OCI-LY3 (cell line): ENCODE results near the gene SLC27A5.
"Not testable (repeated sequence)": the region's sequence is repeated elsewhere in the genome, so short reads cannot be mapped to it uniquely, and the experiment has no call there.

Experiments
- EZH2phosphoT487 ChIP-seq: fragments of 200-600 bp; shearing (Covaris generic); IDR thresholded peaks from 2 replicates; pipeline ENCODE4 v1.6.1; 2018; ENCODE audit warnings: antibody characterized with exemption, mixed run types, low read depth
- TF ChIP-seq, protein P1 (sequence below): fragments of 200-600, 300-600 bp; sonication (generic); IDR thresholded peaks from 2 replicates; pipeline ENCODE4 v1.5.1; 2014; ENCODE audit warnings: antibody characterized with exemption, low read length, low read depth

GRCh38 chr19:58470837-58471543 lies 40.8 kb downstream of the SLC27A5 start:
- TF ChIP-seq, protein P1, sequence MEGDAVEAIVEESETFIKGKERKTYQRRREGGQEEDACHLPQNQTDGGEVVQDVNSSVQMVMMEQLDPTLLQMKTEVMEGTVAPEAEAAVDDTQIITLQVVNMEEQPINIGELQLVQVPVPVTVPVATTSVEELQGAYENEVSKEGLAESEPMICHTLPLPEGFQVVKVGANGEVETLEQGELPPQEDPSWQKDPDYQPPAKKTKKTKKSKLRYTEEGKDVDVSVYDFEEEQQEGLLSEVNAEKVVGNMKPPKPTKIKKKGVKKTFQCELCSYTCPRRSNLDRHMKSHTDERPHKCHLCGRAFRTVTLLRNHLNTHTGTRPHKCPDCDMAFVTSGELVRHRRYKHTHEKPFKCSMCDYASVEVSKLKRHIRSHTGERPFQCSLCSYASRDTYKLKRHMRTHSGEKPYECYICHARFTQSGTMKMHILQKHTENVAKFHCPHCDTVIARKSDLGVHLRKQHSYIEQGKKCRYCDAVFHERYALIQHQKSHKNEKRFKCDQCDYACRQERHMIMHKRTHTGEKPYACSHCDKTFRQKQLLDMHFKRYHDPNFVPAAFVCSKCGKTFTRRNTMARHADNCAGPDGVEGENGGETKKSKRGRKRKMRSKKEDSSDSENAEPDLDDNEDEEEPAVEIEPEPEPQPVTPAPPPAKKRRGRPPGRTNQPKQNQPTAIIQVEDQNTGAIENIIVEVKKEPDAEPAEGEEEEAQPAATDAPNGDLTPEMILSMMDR = not testable (repeated sequence)
- TF ChIP-seq EZH2phosphoT487 = not testable (repeated sequence)
